NCI-H345 (cell line): Measurements from ENCODE around the gene CIAPIN1.

Experiments
- DNase-seq: peaks from one replicate; lab custom pipeline; 2025; lab: John Stamatoyannopoulos, UW

Gene CIAPIN1

GRCh38 chr16:57476546-57477410, 29.6 kb upstream of the CIAPIN1 start:
- DNase-seq: no peak

DNA sequence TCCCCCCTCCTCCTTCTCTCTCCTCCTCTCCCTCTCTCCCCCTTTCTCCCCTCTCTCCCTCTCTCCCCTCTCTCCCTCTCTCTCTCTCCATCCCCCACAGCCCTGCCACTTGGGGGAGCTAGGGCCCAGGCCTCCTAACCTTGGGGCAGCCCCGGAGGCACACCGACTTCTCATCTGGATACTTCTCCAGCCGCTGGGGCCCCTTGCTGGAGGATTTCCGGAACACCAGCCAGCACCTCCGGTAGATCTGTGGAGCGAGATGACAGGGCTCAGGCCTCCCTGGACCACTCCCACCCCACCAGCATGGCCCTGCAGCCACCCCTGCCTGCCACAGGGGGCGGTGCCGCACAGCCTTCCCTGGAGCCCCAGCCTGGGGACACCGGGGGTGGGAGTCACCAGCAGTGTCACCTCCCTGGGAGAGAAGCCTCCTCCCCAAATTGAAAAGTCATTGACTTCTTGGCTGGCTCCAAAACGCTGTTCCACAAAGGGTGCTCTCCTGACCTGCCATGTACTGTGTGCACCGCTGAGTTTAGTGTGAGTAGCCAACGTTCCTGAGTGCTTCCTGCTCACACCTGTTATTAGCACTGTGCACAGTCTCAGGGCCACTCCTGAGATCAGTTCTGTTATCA, 28.6 kb upstream of the CIAPIN1 start:
- no peak for DNase-seq

DNA sequence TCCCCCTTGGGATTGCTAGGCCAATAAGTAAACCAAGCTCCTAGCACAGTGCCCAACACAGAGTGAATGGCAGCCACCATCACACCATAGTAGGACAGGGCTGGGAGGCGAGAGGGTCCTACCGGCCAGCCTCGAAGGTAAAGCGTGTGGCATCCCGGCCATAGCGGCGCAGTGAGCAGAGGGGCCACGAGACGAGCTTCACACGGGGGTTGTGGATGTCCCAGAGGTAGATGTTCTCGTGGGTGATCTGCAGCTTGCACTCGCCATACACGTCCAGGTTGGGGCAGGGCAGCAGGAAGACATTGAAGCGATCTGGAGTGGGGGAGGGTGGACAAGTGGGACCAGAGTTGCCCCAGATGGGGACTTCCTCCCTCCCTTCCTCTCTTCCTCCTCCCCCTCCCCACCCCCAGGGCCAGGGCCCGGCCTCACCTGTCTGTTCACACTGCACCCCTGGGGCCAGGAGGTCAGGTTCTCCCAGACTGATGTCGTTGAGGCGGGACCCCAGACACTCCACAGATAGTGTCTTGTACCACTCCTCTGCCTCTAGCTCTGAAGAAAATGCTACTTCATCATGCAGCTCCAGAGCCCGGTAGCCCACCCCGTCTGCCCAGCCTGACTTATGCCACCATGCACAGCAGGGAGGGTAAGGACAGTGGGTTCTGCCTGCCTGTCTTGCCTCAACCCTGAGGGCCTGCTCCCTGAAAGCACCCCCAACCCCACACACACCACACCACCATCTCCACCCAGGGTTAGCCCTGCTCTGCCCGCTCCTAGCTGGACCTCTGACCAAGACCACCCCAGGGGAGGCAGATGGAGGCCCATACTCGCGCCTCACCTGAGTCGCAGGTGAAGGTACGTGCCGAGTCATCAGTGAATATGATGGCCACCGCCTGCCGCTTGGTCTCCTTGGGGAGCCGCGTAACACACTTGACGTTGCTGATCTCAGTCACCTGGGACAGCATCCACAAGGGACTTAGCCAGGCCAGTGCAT, 27.8 kb upstream of the CIAPIN1 start:
- no peak for DNase-seq

DNA sequence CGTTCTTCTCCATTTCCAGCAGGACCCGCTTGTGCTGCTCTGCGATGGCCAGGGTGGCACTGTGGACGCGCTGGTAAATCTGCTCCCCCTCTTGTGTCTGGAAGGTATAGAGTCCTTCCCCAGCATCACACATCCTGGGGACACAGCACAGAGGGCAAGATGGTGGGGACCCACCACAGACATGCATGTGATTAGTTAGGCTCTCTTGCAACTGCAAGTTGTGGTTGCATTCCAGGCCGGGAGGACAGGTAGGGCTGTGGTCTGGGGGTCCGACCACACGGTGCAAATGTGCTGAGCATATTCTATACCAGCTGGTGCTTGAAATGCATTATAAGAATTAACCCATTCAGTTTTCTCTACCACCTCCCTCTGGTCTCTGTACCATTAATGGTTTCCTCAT, 26.7 kb upstream of the CIAPIN1 start:
- no peak for DNase-seq

- no peak for DNase-seq
Observed at GRCh38 chr16:57473176-57473840, 26.1 kb upstream of the CIAPIN1 start.

GRCh38 chr16:57472665-57473060, 25.5 kb upstream of the CIAPIN1 start:
- DNase-seq: no peak

DNA sequence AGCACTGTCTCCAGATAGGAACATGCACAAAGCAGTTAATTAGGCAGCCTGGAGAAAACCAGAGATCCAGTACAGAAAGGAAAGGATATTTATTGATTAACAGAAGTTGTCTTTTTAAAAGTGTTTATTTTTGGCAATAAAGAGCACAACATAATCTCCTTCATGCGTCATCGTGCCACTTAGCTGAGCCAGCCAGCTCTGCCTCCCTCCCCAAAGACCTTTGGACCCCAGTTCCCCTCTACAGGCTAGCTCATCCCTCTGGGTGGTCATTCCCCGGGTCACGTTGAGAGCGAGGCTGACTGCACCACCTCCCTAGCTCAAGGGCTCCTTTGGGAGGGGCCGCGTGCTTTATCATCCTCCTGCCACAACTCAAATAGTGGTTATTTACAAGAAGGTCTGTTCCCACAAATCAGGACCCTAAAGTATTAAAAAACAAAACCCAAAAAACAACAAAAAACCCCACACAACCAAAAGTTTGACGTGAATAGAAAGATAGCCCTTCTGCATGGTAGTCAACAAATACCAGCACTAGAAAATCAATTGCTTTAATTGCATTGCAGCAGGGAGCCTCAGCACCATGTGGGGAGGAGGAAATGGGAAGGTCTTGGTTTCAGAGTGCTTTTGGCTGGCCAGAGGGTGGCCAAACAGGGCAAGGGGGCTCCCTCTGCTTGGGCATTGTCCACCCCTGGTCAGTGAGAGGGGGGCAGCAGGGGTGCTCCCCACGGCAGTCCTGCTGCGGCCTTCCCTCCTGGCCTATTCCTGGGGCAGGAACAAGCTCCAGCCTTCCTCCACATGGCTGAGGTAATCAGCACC, 24.9 kb upstream of the CIAPIN1 start:
- DNase-seq: no peak

GRCh38 chr16:57471209-57471608, 24.0 kb upstream of the CIAPIN1 start:
- no peak for DNase-seq

- DNase-seq: no peak
Observed at GRCh38 chr16:57470711-57471110, 23.5 kb upstream of the CIAPIN1 start.

- no peak for DNase-seq
Observed at GRCh38 chr16:57469917-57470470, 22.8 kb upstream of the CIAPIN1 start.

DNA sequence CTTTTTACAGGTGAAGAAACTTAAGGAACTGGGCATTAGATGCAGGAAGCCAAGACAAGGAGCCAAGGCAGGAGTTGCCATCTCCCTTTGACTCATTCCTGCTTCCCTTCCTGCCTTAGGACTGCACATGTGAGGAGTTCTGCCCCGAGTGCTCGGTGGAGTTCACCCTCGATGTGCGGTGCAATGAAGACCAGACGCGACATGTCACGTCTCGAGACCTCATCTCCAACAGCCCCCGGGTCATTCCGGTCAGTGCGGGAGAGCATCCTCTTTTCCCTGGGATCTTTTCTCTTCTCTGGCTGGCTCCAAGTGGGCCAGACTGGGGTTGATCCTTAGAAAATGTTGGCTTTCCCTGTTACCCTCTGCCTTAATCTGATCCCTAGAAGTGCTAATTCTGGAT, 21.9 kb upstream of the CIAPIN1 start:
- no peak for DNase-seq

DNA sequence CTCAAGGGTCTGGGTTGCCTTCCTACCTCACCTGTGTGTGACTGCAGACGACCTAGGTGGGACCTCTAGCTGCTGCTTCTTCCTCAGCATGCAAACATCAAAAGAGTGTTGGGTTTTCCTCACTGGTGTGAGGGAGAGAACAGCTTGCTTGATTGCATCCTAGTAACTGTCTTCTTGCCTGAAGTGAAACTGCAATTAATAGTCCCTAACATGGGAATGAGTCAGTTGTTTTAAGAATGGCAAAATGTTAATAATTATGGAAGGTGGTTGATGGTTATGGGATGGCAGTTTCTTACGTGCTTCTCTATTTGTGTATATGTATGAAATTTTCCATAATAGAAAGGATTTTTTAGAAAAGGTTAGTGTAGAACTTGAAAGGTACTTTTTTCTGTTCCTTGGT, 21.2 kb upstream of the CIAPIN1 start:
- no peak for DNase-seq

GRCh38 chr16:57464523-57464922, 17.3 kb upstream of the CIAPIN1 start:
- DNase-seq: no peak

DNA sequence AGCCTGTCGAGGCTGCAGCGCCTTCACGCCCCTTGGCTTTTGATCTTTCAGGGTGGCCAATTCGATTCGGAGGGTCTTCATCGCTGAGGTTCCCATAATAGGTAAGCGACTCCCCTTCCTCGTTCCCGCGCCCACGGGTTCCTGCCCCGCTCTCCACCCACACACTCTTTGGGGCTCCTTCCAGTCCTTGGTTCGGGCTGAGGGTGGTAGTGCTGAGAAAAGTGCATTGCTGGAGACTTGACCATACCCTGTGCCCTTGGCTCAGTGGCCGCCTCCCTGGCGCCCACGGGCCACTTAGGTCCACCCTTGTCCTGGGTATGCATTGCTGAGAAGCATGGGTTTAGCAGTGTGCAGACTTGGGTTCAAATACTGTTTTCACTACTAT, 15.8 kb upstream of the CIAPIN1 start:
- DNase-seq: no peak

DNA sequence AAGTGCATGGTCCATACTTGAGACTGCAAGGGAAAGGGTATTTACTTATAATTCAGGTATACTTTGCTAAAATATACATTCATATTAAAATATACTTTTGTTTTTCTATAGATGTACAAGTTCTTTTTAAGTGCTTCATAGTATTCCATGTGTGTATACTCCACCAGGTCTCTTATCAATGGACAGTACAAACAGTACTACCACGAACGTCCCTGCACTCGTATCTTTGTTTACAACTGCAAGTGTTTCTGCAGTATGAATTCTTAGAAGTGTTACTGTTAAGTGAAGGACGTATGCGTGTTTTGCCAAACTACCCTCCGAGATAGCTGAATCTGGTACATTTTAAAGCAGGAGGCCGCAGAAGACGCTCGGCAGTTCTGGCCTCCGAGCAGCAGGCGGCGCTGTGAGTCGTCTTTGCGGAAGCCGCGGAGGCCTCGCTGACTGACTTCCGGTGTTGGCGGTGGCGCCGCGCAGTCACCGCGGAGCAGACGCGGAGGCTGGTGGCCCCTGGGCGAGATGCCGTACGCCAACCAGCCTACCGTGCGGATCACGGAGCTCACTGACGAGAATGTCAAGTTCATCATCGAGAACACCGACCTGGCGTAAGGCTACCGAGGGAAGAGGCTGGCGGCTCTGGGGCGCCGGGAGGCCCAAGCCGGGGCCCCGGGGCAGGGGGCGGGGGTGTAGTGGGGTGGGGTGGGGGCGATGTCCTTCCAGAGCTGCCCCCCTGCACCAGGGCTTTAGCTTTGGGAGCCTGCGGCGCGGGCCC, 15.2 kb upstream of the CIAPIN1 start, which contains the start of gene POLR2C:
Gene POLR2C, plus strand, starts transcription at position 471 of the 769 bp plus-strand sequence. Its CDS starts 46 bp downstream, at position 517.
- peak; percentile 77 for DNase-seq

GRCh38 chr16:57452021-57452420, 4.8 kb upstream of the CIAPIN1 start:
- DNase-seq: no peak

GRCh38 chr16:57446531-57447185, 527 bp downstream of the CIAPIN1 start:
- peak; percentile 18 for DNase-seq

DNA sequence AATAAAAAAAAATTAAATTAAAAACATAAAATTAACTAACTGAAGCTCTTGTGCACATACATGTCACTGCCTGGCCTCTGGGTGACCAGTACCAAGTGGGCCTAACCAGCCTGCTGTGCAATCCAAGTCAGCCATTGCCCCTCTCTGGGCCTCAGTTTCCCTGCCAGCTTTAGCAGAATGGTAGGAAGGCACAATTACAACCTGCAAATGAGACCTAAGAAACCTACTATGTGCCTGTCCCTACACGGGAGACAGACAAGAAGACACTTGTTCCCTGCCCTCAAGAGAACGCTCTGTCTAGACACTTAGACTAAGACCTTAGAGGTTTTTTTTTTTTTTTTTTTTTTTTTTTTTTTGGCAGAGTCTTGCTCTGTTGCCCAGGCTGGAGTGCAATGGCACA, 1.7 kb downstream of the CIAPIN1 start:
- DNase-seq: no peak

GRCh38 chr16:57444711-57445110, 2.5 kb downstream of the CIAPIN1 start:
- no peak for DNase-seq
